Mesothelial cell of epicardium (in vitro differentiated cells): ENCODE measurements around the gene LAMA3. TPM values are rescaled to one million over a fixed set of nuclear protein-coding genes. Genes with fewer than 3 reads are reported as not detected.
A peak's percentile ranks its signal among the peaks of the same experiment; 100 is the strongest.

Experiments
- DNase-seq, 2 experiments: peaks; one replicate each; pipeline ENCODE4 v3.0.0; 2021; ENCODE audit warnings: low spot score in 2 of 2; ENCODE audit not compliant: unreplicated experiment in 2 of 2
- H3K27ac Mint-ChIP-seq: 2 replicates; pipeline ENCODE4 v1.8.0; 2021; ENCODE audit warnings: mixed read lengths
- H3K27me3 Mint-ChIP-seq: 2 replicates; pipeline ENCODE4 v1.8.0; 2021; ENCODE audit warnings: low read depth, mixed read lengths
- H3K36me3 Mint-ChIP-seq: 2 replicates; pipeline ENCODE4 v1.8.0; 2021; ENCODE audit warnings: mixed read lengths
- H3K4me1 Mint-ChIP-seq: 2 replicates; pipeline ENCODE4 v1.8.0; 2021; ENCODE audit warnings: mixed read lengths
- H3K4me3 Mint-ChIP-seq: 2 replicates; pipeline ENCODE4 v1.8.0; 2021; ENCODE audit warnings: mild to moderate bottlenecking, moderate library complexity, mixed read lengths
- H3K9me3 Mint-ChIP-seq: 2 replicates; pipeline ENCODE4 v1.8.0; 2021; ENCODE audit warnings: mixed read lengths
- total RNA-seq: library from RNA; stranded (reverse); gene quantifications from 3 replicates; pipeline ENCODE4 v1.2.1, GENCODE V29; 2021
- TF ChIP-seq, protein P1 (sequence below): fragments of 200-600 bp; sonication (generic); IDR thresholded peaks from one replicate; pipeline ENCODE4 v1.5.0; 2021; ENCODE audit warnings: antibody characterized with exemption; ENCODE audit not compliant: unreplicated experiment

The LAMA3 gene
- total RNA-seq, 1 donor from 2014 or later, result 6.7 TPM

DNA sequence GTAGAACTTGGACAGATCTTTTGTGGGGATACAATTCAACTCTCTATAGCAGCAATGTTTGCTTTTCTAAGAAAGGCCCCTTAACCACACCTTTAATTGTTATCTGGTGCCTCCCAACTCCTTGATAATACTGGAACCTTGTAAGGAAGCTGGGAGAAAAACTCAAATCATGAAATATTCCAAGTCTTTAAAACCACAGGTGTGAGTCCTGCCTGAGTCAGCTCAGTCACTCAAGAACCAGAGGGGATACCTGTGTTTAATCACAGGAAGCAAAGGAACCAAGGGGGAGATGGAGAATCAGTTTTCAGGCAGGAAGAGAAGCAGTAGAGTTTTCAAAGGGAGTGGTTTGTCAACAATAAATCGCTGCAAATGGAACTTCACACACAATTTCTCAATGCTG, 159.9 kb downstream of the LAMA3 start:
- Mint-ChIP-seq H3K36me3 (no peaks in the 10 kb centered on the region), H3K27ac (peak overlapping the region; percentile 60), H3K4me3 (no peak overlapping the region), H3K9me3 (no peaks in the 10 kb centered on the region), H3K4me1 (peaks cover 20% of the 10 kb centered on the region), H3K27me3 (no peaks in the 10 kb centered on the region)
- DNase-seq, result no peak
- TF ChIP-seq, protein P1, sequence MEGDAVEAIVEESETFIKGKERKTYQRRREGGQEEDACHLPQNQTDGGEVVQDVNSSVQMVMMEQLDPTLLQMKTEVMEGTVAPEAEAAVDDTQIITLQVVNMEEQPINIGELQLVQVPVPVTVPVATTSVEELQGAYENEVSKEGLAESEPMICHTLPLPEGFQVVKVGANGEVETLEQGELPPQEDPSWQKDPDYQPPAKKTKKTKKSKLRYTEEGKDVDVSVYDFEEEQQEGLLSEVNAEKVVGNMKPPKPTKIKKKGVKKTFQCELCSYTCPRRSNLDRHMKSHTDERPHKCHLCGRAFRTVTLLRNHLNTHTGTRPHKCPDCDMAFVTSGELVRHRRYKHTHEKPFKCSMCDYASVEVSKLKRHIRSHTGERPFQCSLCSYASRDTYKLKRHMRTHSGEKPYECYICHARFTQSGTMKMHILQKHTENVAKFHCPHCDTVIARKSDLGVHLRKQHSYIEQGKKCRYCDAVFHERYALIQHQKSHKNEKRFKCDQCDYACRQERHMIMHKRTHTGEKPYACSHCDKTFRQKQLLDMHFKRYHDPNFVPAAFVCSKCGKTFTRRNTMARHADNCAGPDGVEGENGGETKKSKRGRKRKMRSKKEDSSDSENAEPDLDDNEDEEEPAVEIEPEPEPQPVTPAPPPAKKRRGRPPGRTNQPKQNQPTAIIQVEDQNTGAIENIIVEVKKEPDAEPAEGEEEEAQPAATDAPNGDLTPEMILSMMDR, result no peak

DNA sequence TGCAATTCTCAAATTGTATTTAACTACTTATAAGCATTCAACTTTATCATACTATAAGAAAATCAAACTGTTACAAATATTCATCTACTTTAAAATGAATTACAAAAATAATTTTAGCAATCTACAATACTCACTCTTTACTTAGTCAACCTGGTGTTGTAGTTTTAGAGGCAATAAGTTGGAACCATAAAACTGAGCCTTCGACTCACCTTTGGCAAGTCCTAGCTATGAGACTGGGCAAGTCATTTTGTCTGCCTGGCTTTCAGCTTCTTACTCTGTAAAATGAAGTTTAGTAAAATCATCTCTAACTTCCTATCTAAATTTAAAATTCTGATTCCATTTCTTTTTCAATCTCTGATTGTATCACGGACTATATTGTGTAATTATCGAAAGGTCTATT, 161.0 kb downstream of the LAMA3 start:
- H3K27ac Mint-ChIP-seq, result no peak overlapping the region
- no peak for DNase-seq
- H3K27me3 Mint-ChIP-seq, result no peaks in the 10 kb centered on the region
- no peak overlapping the region for H3K4me3 Mint-ChIP-seq
- H3K9me3 Mint-ChIP-seq, result no peaks in the 10 kb centered on the region
- peaks cover 12% of the 10 kb centered on the region for H3K4me1 Mint-ChIP-seq
- TF ChIP-seq, protein P1, result no peak
- no peaks in the 10 kb centered on the region for H3K36me3 Mint-ChIP-seq

DNA sequence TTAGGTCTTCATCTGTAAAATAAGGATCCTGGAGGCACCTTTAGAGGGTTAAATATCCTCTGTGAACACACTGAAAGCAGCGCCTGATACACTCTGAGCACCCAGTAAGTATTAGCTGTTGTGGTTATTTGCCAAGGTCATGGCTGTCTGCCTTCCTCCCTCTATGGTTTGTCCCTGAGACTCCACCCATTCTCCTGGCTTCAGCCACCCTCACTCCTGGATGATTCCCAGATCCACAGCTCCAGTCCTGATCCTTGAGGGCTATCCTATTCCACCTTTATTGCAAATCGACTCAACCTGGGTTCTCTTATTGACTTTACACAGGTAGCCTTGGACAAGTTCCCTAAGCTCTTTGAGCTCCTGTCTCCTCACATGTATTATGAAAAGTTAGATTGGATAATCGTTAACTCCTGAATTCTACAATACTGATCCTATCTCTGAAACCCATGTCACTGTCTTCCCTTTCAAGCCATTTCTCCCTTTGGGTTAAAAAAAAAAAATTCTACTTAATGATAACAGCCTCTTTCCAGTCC, 162.3 kb downstream of the LAMA3 start:
- no peaks in the 10 kb centered on the region for H3K9me3 Mint-ChIP-seq
- H3K27ac Mint-ChIP-seq, result no peak overlapping the region
- no peak overlapping the region for H3K4me3 Mint-ChIP-seq
- DNase-seq, result no peak
- TF ChIP-seq, protein P1, result no peak
- peaks cover 3% of the 10 kb centered on the region for H3K27me3 Mint-ChIP-seq
- H3K36me3 Mint-ChIP-seq, result no peaks in the 10 kb centered on the region
- H3K4me1 Mint-ChIP-seq, result peaks cover 9% of the 10 kb centered on the region

DNA sequence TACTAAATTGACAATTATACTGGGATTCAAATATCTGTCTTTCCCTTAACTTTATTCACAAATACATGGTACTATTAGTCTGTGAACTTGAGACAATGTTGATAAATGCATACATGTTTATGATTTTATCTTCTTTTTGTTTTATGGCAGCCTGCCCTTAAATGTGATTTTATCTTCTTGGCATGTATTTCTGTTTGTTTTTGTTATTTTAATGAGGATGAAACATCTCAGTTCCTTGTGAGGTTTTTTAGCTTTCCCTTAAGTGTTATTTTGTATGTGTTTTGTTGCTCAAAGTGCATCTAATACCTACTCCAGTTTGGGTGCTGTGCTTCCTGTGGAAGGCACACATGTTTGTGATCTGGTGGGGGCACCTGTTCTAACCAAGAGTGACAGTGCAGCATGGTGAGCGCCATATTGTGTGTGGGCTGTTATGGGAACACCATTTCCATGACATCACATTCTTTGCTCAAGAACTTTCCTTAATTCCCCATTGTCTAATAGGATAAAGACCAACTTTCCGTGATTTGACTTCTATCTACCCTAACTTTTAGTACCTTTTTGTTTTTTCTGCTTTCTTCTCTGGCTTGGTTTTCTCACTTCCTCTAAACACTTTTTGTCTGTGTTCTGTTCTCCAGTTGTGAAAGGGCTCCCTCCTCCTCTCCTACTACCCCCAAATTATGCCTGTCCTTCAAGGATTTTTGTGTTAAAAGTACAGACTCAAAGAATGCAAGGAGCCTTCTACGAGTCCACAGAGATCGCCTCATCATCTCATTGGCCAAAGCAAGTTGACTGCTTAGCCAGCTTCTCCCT, 163.2 kb downstream of the LAMA3 start:
- Mint-ChIP-seq H3K4me3 (no peak overlapping the region), H3K36me3 (no peaks in the 10 kb centered on the region), H3K27me3 (peaks cover 10% of the 10 kb centered on the region), H3K4me1 (peaks cover 11% of the 10 kb centered on the region), H3K27ac (no peak overlapping the region), H3K9me3 (no peaks in the 10 kb centered on the region)
- no peak for DNase-seq
- TF ChIP-seq, protein P1, result no peak

DNA sequence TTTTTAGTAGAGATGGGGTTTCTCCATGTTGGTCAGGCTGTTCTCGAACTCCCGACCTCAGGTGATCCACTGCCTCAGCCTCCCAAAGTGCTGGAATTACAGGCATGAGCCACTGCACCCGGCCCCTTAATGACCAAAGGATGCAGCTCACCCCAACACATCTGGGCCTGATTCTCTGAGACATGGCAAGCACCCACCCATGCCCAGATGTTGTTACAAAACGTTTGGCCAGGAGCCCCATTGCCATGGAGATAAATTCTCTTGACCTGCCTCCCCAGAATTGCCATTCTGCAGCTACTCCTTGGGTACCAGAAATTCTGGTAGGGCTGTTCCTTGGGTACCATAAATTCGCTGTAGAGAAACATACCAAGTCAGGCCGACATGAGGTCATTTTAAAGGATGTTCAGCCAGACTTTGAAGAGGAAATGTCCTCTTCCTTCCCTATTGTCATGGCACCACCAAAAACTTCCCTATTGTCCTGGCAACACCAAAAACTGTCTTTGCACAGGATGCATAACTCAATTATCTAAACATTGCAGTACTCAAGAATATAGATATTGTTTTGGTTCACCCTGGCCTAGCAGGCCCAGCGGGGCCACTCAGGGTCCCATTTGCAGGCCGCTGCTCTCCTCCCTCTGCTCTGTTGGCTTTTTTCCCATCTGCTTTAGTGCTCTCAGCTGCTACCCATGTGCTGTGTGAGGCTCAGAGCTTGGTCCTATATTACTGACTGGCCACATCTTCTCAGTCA, 164.4 kb downstream of the LAMA3 start:
- H3K27me3 Mint-ChIP-seq, result peaks cover 11% of the 10 kb centered on the region
- no peak for DNase-seq
- H3K27ac Mint-ChIP-seq, result no peak overlapping the region
- no peak overlapping the region for H3K4me3 Mint-ChIP-seq
- TF ChIP-seq, protein P1, result no peak
- H3K36me3 Mint-ChIP-seq, result no peaks in the 10 kb centered on the region
- H3K4me1 Mint-ChIP-seq, result peaks cover 11% of the 10 kb centered on the region
- no peaks in the 10 kb centered on the region for H3K9me3 Mint-ChIP-seq
